COR-L47 (cell line): ENCODE measurements around the gene THOC5.
"Not testable (repeated sequence)": the region's sequence is repeated elsewhere in the genome, so short reads cannot be mapped to it uniquely, and the experiment has no call there.

Experiments
- DNase-seq: peaks from one replicate; lab custom pipeline; 2025; lab: John Stamatoyannopoulos, UW

Gene THOC5

GRCh38 chr22:29559853-29560252 is 6.3 kb upstream of the THOC5 start:
- no peak for DNase-seq

GRCh38 chr22:29559030-29559429 is 5.5 kb upstream of the THOC5 start:
- DNase-seq, result no peak

- DNase-seq, result no peak
Observed at GRCh38 chr22:29555065-29555644, 1.6 kb upstream of the THOC5 start.

- not testable (repeated sequence) for DNase-seq
Observed at GRCh38 chr22:29552357-29552756, 1.2 kb downstream of the THOC5 start.

GRCh38 chr22:29550005-29550404 is 3.6 kb downstream of the THOC5 start:
- DNase-seq, result no peak

- not testable (repeated sequence) for DNase-seq
Observed at GRCh38 chr22:29545045-29545444, 8.5 kb downstream of the THOC5 start.

- no peak for DNase-seq
Observed at GRCh38 chr22:29541845-29542244, 11.7 kb downstream of the THOC5 start.

- DNase-seq, result no peak
Observed at GRCh38 chr22:29539105-29539504, 14.5 kb downstream of the THOC5 start.

- no peak for DNase-seq
Observed at GRCh38 chr22:29536411-29536810, 17.1 kb downstream of the THOC5 start.

- no peak for DNase-seq
Observed at GRCh38 chr22:29531419-29531818, 22.1 kb downstream of the THOC5 start.

GRCh38 chr22:29530716-29531115 is 22.8 kb downstream of the THOC5 start:
- no peak for DNase-seq

- DNase-seq, result no peak
Observed at GRCh38 chr22:29528144-29528543, 25.4 kb downstream of the THOC5 start.

GRCh38 chr22:29524442-29525191 is 28.9 kb downstream of the THOC5 start:
- DNase-seq, result peak; percentile 34

- DNase-seq, result no peak
Observed at GRCh38 chr22:29523761-29524160, 29.8 kb downstream of the THOC5 start.

- no peak for DNase-seq
Observed at GRCh38 chr22:29521526-29521925, 32.0 kb downstream of the THOC5 start.

GRCh38 chr22:29520851-29521250 is 32.7 kb downstream of the THOC5 start:
- no peak for DNase-seq

- DNase-seq, result no peak
Observed at GRCh38 chr22:29519996-29520395, 33.6 kb downstream of the THOC5 start.

- no peak for DNase-seq
Observed at GRCh38 chr22:29518427-29518826, 35.1 kb downstream of the THOC5 start.

GRCh38 chr22:29517215-29517908 is 36.2 kb downstream of the THOC5 start:
- DNase-seq, result peak; percentile 2

GRCh38 chr22:29512031-29512430 is 41.5 kb downstream of the THOC5 start:
- no peak for DNase-seq

- no peak for DNase-seq
Observed at GRCh38 chr22:29511126-29511862, 42.3 kb downstream of the THOC5 start.

GRCh38 chr22:29510542-29510941 is 43.0 kb downstream of the THOC5 start:
- DNase-seq, result no peak

- no peak for DNase-seq
Observed at GRCh38 chr22:29509815-29510214, 43.7 kb downstream of the THOC5 start.
